ENCODE data around the gene NKX1-1. TPM values are rescaled to one million over a fixed set of nuclear protein-coding genes. Genes with fewer than 3 reads are reported as not detected.
A peak's percentile ranks its signal among the peaks of the same experiment; 100 is the strongest.

Gene NKX1-1
- total and polyA plus RNA-seq, 8 donors: not detected

GRCh38 chr4:1356181-1356998, 49.9 kb downstream of the NKX1-1 start:
- Histone ChIP-seq H3K27ac (no peak overlapping the region), H3K27me3 (no peaks in the 10 kb centered on the region), H3K9me3 (no peaks in the 10 kb centered on the region), H3K4me1 (peaks cover 0 to 7% of the 10 kb centered on the region in 2 donors), H3K36me3 (peaks cover 0 to 89% of the 10 kb centered on the region in 2 donors), H3K4me3 (no peak overlapping the region)
- intact Hi-C loops (cut with DNase I): no loop called here
- DNase-seq: peak in 3 of 4 donors; percentile 19 to 86 (median 51)
- peak; percentile 72 to 81 for TF ChIP-seq CTCF (IDR thresholded peaks at IDR 0.05)
- peak; percentile 45 for ATAC-seq

- H3K4me1 ChIP-seq: peaks cover 0 to 7% of the 10 kb centered on the region in 2 donors
- H3K27me3 ChIP-seq: no peaks in the 10 kb centered on the region
- ATAC-seq: no peak
- intact Hi-C loops (cut with DNase I): no loop called here
- peak in 1 of 4 donors; percentile 63 for DNase-seq
- H3K36me3 ChIP-seq: peaks cover 0 to 82% of the 10 kb centered on the region in 2 donors
- H3K9me3 ChIP-seq: no peaks in the 10 kb centered on the region
- no peak for TF ChIP-seq CTCF (IDR thresholded peaks at IDR 0.05)
- H3K4me3 ChIP-seq: no peak overlapping the region
- no peak overlapping the region for H3K27ac ChIP-seq
Observed at GRCh38 chr4:1355378-1355777, 50.9 kb downstream of the NKX1-1 start.

- DNase-seq: no peak
- Histone ChIP-seq H3K27me3 (no peaks in the 10 kb centered on the region), H3K4me1 (peaks cover 0 to 11% of the 10 kb centered on the region in 2 donors), H3K9me3 (no peaks in the 10 kb centered on the region), H3K4me3 (no peak overlapping the region), H3K27ac (no peak overlapping the region), H3K36me3 (peaks cover 0 to 82% of the 10 kb centered on the region in 2 donors)
- no peak for ATAC-seq
- intact Hi-C loops (cut with DNase I): no loop called here
- TF ChIP-seq CTCF (IDR thresholded peaks at IDR 0.05): no peak
Observed at GRCh38 chr4:1354983-1355275, 51.3 kb downstream of the NKX1-1 start.

GRCh38 chr4:1354136-1354982, 51.9 kb downstream of the NKX1-1 start:
- no peaks in the 10 kb centered on the region for H3K27me3 ChIP-seq
- no peaks in the 10 kb centered on the region for H3K9me3 ChIP-seq
- peaks cover 0 to 12% of the 10 kb centered on the region in 2 donors for H3K4me1 ChIP-seq
- no peak for TF ChIP-seq CTCF (IDR thresholded peaks at IDR 0.05)
- DNase-seq (peak in 1 of 4 donors; percentile 73), ATAC-seq (no peak)
- peaks cover 0 to 84% of the 10 kb centered on the region in 2 donors for H3K36me3 ChIP-seq
- H3K4me3 ChIP-seq: no peak overlapping the region
- intact Hi-C loops (cut with DNase I): no loop called here
- H3K27ac ChIP-seq: no peak overlapping the region
